Measurements from ENCODE around the gene SDF2.
A peak's percentile ranks its signal among the peaks of the same experiment; 100 is the strongest.
"Not testable (repeated sequence)": the region's sequence is repeated elsewhere in the genome, so short reads cannot be mapped to it uniquely, and the experiment has no call there.

SDF2 gene

DNA sequence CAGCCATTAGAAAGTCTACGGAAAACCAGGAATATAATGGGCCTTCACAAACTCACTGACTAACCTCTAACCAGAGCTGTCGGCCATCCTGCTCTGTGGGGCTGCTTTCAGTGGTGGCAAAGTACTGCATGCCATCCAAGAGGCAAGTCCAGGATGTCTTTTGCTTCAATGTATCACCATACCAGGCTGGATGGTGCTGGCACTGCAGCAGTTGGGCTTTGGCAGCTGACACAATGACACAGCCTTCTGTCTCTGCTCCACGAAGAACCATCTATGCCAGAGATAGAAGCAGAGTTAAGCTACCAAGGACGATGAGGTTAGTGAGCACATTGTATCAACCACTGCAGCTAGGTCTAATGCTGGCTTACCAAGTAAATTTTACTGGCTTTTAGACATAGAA lies 38.0 kb downstream of the SDF2 start:
- no peak for DNase-seq

DNA sequence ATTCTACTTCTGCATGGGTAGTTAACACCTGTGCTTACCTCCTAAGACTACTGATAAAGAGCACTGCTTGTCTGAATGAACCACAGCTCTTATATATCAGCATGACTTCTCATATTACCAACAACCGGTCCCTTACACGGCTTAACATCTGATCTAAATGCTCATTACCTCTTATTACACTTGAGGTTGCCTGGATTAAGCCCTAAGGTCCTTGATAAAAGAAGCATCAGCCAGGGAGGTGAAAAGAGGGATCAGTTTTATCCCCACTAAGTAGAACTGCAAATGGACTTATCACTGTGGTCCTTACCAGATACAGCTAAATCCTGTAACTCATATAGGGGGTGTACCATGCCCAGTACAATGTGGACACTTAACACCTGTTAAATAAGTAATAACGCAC lies 39.5 kb downstream of the SDF2 start:
- DNase-seq, result no peak

DNA sequence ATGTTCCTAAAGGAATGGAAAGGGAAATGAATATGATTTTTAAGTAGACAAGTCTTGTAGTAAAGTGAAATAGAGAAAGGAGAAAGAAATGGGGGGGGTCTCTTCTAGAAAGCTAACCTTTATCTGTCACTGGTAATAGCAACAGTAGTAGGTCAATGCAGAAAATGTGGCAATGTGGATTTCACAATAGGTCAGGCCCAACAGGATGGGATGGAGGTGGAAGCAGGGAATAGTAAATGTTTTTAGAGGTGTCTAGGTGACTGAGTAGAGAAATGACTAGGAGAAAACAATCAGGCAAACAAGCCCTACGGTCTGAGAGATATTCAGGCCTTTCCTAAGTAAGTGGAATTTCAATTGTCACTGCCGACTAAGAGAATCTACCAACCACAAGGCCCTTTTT lies 41.7 kb downstream of the SDF2 start:
- DNase-seq, result no peak

DNA sequence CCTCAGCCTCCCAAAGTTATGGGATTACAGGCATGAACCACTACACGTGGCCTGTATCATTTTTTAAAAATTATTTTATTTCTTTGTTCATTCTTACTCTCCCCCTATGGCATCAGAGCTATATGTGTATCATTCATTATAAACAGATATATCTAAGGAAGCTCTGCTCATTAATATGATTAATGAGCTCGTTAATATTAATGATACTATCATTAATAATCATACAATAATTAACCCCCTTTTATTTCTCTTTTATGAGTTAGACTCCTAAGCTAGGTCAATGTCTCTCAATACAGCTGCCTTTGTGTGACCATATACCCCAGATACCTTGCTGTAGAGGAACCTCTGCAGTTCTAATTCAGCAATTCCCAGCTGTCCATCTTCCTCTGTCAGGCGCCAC lies 43.2 kb downstream of the SDF2 start:
- no peak for DNase-seq

DNA sequence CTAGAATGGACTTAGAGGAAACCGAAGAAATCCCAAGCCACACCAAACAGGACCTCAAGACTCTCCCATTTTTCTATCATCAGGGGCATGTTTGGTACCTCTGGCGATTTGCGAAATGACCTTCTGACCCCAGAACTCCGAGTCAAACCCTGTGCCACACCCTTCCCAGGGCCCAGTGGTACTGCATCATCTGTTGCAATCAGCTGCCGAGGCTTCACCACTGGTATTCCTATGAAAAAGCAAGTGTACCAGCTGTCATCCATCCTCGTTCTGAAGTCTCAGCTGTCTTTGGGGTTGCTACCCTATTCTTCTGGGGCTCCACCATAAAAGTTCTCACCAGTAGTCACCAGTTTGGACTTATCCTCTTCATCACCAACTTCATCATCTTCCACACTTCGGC lies 45.4 kb downstream of the SDF2 start:
- no peak for DNase-seq

DNA sequence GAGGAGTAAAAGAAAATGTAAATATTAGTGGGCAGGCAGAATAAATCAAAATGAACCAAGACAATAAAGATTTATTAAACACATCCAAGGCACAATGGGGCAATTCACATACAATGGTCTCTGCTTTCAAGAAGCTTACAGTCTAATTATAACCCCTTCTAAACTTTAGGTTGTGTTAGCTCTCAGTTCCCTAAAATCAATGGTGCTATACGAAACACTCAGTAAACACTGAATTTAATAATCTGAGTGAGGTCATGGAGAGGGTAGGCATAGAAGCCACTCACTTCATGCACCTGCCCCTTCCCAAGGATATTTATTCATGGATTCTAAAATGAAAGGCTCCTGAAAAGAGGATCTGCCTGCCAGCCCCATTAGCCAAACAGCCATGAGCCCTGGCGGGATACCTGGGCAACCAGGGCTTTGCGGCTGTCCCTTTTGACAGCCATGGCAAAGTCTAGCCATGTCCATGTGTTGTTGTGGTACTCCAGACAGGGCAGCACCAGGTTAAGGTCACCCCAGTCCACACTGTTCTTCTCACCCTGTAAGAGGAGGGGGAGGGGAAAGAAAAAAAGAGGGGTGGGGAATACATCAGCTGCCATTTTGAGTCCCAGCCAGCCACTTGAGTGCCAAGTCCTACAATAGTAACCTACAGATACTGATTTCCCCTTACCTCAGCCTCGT lies 46.3 kb downstream of the SDF2 start:
- DNase-seq, result no peak

DNA sequence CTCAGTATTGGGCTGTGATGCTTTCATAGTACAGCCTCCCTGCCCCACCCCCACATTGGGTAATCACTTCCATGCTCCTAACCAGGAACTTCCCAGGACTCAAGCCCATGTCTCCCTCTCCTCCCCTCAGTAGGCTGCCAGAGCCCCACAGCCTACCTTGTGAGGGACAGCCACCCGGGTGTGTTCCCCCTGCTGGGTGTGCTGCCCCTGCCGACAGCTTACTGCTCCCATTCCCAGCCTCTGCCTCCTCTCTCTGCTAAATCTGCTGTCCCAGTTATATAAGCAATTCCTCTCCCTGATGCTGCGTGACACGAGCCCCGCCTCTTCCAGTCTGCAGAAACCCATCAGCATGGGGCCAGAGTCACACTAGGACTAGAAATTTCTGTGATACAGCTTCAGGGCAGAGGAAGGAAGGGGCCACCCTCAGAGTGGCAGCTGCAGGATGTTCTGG lies 47.8 kb downstream of the SDF2 start, which contains the start of gene RSKR:
Gene RSKR (minus strand): TSS at position 255 of the 451 bp plus-strand sequence. CDS start 24 bp downstream, at position 231.
- DNase-seq, result no peak

DNA sequence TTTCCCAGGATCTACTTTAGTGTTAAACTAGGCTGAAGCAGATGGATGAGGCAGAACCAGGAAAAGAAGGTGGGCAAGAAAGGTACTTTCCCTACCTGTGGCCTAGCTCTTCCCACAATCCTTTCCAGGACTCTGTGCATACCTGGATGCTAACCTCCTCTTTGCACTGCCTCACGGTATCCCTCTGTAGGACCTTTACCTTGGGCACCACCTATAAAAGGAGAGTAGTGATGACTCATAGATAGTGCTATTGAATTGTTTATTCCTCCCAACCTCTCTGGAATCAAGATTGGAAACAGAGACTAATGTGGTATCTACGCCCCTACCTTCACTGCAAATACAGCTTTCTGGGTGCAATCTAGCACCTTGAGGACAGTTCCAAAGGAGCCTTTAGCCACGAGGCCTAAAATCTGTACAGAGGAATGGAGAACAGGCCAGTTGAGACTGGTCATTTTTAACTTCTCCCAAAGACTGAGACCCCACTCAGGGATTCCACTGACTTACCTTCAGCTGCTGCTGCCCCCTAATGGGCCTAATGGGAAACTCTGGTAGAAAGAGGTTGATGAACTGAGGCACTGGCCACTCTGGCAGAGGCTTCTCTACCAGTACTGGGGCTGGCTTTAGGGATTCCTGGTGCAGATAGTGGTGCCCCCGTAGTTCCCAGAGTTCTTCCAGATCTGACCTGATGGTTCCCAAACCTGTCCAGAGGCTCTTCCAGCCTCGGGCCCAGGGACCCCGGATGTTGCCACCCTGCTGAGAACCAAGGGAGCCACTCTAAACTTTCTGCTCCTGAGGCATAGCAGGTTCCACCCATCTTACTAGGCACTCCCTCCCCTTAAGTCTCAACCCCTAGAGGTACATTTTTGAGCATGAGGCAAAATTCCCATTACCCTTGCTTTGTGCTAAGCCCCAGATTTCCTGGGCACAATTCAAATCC lies 48.5 kb downstream of the SDF2 start:
- peak; percentile 55 for DNase-seq

DNA sequence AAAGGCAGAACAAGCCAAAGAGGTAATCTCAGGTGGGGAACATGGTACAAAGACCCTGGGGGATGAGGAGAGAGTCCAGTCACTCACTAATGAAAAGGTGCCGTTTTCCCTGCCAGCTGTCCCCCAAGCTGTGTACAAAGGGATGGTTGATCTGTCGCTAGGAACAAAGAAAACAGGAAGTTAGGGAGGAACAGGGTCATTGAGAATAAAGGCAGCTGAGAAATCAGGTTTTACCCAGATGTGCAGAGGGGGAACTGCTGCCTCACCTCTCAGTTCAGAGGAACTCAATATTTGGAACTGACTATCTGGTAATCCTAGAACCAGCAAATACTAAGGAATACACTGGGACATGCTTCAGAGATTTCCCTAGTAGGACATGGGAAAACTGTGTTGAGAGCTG lies 49.2 kb downstream of the SDF2 start:
- DNase-seq, result no peak

DNA sequence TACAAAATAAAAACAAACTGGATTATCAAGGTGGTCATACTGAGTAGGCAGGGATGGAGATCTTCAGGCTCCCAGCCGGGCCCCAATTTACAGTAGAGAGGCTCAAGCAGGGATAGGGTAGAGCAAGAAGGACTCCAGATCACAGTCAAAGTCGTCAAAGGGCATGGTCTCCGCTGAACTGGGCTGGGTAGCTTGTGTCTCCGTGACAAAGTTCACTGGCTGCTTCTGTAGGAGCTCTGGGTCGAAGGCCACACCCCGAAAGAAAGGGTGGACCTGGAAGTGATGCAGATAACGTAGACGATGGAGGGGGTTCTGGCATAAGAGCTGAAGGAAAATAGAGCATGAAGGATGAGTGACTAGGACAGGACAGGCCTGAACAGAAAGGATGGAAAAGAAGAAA lies 51.3 kb downstream of the SDF2 start:
- no peak for DNase-seq

DNA sequence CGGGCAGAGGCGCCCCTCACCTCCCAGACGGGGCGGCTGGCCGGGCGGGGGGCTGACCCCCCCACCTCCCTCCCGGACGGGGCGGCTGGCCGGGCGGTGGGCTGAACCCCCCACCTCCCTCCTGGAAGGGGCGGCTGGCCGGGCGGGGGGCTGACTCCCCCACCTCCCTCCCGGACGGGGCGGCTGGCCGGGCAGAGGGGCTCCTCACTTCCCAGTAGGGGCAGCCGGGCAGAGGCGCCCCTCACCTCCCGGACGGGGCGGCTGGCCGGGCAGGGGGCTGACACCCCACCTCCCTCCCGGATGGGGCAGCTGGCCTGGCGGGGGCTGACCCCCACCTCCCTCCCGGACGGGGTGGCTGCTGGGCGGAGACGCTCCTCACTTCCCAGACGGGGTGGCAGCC lies 57.7 kb downstream of the SDF2 start:
- not testable (repeated sequence) for DNase-seq

DNA sequence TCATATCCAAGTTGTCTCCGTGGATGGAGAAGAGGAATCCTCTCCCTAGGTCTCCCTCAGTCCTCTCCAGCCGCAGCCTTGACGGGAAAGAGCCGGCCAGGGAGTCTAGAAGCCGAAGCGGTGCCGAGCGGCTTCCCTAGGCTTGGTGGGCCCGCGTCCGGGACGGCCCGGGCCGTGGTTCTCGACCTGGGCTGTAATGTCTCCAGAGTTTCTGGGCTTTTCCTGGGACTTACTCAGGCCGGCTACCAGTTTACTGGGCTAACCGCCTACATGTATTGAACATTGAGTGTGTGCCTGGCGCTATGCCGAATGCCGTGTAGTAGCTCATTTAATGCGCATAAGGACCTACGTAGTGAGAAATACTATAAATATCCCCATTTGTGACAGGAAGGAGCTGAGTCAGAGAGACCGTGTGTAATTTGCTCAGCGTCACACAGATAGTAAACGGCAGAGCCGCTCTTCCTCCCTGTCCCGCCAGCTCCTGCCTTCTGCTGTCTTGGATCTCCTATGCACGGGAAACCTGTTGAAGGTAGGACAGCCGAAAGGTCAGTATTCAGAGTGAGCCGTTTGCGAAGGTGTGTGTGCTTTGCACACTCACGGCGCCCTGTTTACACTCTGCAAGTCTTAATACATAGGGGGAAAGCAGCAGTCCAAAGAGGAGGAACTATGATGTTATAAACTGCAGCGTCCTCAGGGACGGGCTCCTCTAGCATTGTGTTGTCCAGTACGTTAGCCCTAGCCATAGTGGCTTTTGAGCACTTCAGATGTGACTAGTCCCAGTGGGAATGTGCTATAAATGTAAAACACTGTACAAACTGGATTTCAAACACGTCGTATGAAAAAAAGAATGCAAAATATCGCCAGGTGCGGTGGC lies 62.2 kb downstream of the SDF2 start:
- DNase-seq, result peak; percentile 73

DNA sequence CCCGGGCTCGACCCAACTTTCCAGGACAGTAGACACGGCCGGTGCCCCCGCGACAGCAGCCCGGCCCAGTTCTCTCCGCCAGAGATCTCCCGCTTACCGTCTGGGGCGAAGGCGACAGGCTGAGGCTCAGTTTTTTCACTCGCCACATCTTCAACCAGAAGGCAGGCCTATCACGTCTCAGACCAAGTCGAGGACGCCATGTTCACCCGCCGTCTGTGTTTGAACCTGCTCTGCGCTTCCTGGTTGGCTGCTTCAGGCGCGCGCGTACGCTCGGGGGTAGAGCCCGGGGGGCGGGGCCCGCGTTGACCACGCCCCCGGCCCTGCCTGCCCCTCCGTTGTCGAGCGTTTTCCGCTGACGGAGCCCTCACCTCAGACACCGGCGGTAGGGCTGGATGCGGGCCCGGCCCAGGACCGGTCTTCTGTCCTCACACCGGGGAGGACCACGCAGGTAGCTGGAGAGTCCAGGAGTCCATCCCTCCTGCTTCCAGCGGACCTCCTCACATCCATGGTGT lies 62.9 kb downstream of the SDF2 start, which contains the start of gene SPAG5:
Gene SPAG5 (minus strand): TSS at position 227 of the 512 bp plus-strand sequence. CDS start 79 bp downstream, at position 148.
- peak; percentile 97 for DNase-seq

DNA sequence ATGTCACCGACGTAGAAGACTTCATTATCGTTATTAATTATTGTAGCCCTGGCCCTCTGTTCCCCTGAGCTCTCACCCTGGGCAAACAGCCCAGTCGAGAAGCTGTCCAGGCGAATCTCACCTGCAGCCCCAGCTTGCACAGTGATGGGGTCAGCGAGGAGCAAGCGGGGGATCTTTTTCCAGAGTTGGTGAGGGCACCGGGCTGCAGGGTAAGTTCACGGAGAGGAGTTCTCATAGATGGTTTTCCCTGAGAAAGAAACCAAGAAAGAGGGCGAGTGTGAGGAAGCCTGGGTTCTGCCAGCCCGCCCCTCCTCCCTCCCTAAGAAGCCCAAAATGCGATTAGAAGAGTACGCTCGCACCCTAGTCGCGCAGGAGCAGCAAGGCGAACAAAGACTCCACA lies 63.3 kb downstream of the SDF2 start:
- no peak for DNase-seq

Data from activated CD4-positive, alpha-beta T cell treated with anti-CD3 and anti-CD28 coated beads, Interleukin-2, Interleukin-6, amounts not matched to agents 100 ng/mL and 50 ng/mL, durations not matched to agents 16 hours and 8 hours (primary cell).